Sciatic nerve (tissue), 2 donors: ENCODE data around the gene MOK. TPM values are rescaled to one million over a fixed set of nuclear protein-coding genes. Genes with fewer than 3 reads are reported as not detected.
A peak's percentile ranks its signal among the peaks of the same experiment; 100 is the strongest.
"Not testable (repeated sequence)": the region's sequence is repeated elsewhere in the genome, so short reads cannot be mapped to it uniquely, and the experiment has no call there.

Experiments
- ATAC-seq: fragments of 200-7000 bp; cut with Tn5 transposase; one replicate; pipeline ENCODE4 v1.9.1; 2020; ENCODE audit warnings: mild to moderate bottlenecking, moderate library complexity
- DNase-seq: peaks from one replicate; pipeline ENCODE4 v3.0.0-alpha.2; 2020; ENCODE audit warnings: low spot score
- intact Hi-C: fragments of 100-400 bp; cut with DNase I; formaldehyde crosslinking; loops from one replicate; pipeline ENCODE4 v1.14.2; 2022
- total RNA-seq: library from RNA; stranded (reverse); fragmentation: NEBNext Ultra II Directional; extraction: Animal tissue kit (Norgen Biotek cat#: 25700); gene quantifications from one replicate; pipeline ENCODE4 v1.2.1, GENCODE V29; 2021
- donor health status: DM: no; HTN: no; CAD: no.
- donor health status: DM: no; HTN: no; CAD: no.

Gene MOK
- total RNA-seq, 1 donor from 2014 or later = 24.4 TPM

DNA sequence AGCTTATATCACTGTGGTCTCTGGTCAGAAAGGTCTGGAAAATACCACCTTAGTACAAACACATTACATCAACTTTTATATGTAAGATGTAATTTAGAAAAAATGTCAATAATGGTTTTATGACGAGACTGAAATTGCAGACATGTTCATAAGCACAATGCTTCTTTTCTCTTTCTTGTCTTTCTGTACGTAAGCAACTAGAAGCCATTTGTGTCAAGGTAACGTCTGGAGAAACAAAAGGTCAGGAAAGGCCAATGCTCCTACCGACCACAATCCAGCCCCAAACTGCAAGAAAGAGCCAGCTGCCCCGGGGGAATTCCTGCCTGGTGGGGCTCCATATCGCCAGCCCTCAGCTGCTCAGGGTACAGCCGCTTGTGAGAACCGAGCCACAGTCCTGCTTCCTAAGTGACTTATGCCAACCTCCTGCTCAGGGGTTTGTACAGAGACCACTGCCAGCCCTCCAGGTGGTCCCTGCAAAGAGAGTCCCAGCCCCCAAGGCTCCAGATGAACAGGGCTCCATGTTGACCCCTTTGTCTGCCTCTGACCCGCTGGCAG is 20.9 kb upstream of the MOK start:
- intact Hi-C loops = no loop called here
- ATAC-seq (no peak), DNase-seq (no peak)

DNA sequence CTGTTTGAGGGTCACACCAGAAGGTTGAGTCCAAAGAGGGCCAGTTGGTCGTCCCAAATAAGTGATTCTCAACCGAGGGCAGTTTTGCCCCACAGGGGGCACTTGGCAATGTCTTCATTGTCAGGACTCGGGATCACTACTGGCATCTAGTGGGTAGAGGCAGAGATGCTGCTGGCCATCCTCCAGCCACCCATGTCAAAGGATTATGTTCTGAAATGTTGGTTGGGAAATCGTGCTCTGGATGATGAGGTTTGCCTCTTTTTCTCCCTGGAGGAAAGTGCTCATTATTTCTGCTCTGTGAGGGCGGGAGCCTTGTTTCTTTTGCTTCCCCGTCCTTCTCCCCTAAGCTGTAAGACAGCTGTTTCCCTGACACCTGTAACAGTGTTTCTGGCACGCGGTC is 18.1 kb upstream of the MOK start:
- intact Hi-C loops = no loop called here
- ATAC-seq = peak; percentile 53

DNA sequence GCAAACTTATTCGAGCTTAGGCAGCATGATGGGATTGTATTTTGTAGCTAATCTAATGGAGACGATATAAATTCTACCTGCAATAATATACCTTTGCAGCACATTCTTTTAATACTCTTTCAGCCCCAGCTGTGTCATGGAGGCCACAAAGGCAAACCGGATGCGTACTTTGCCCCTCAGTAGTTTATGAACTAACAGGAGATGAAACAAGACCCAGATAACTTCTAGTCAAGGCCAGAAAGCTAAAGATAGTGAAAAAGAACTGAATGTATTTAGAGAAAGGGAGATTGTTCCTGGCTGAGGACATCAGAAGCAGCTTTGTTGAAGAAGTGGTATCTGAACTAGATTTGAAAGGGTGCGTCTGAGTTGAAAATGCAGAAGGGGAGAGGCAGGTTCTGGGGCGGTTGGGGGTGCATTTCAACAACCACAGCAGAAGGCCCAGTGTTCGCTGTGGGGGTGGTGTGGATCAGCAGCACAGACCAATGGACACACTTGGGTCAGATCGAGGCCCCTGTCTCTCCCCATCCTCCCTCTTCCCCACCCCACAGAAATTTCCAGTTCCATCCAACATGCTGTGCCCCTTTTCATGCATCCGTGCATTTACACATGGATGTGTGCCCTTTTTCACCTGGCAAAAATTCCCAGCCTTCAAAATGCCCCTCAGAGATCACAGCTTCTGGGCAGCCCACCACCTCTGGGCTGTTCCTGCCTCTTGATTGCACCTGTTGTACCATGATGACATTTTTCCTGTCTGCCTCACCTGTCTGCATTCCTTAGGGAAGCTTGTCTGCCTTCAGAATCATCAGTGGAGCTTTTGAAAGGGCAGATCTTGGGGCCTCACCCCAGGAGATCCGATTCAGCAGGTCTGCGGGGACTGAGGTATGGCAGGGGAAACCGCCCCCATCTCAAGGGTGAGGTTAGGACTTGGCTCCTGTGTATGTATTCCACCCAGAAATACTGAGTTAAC is 16.8 kb upstream of the MOK start:
- intact Hi-C loops = no loop called here
- no peak for ATAC-seq
- no peak for DNase-seq

More for the DNA sequence above, 18.1 kb upstream of the MOK start:
- DNase-seq = peak; percentile 67

DNA sequence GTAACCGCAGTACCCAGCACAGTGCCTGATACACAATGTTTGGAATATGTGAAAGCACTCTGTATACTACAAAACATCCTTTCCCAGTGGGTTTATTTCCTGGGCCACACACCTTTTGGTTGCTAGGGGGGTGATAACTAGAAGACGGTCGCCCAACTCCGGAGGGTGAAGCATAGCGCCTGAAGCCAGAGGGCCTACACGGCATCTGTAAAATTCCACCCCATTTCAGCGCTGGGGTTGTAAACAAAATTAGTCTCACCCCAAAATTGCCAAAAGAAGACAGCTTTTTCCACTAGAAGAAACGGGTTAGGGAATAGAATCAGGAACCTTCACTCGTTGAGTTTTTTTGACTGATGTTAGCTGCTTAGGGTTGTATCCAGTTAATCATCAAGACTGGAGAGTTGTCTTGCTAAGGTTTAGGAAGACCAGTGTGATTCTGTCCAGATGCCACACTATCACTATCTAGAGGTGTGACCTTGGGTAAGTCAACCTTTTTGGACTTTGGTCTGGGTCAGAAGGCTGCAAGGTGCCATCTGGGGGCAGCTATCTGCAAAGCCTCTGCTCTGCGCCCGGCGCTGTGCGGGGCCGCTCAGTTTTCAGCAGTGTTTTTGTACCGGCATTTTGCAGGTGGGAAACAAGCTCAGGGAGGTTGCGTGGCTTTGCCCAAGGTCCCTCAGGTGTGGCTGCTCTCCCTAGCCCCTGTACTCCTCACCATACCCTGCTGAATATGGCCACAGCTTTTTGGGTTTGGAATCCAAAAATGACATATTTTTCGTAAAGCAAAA is 15.9 kb upstream of the MOK start:
- intact Hi-C loops = no loop called here
- ATAC-seq = no peak
- no peak for DNase-seq

DNA sequence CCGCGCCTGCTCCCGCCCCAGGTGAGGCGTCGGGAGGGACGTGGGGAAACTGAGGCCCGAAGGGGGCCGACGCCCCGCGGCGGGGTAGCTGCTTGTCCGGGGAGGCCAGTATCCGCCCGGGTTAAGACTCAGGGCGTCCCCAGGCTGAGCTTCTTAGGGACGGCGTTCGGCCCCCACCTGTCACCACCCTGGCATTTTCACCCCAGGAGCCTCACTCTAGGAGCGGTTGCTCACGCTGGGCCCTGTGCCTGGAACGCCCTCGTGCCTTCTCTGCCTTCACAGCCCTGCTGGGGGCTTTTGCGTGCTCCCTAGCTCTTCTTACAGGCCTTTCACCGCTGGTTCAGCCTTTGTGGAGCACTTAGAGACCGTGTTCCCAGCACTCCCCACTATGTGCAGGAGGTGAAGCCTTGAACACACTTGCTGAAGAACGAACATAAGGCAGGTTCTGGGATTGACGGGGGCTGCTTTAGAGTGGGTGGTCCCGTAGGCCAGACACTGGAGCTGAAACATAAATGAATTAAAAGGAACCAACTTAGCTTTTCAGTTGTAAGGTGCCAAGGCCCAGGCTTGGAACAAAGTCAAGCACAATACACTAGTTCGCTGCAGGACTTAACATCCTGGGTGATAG is 15.2 kb upstream of the MOK start:
- intact Hi-C loops = no loop called here
- DNase-seq = peak; percentile 65
- no peak for ATAC-seq

DNA sequence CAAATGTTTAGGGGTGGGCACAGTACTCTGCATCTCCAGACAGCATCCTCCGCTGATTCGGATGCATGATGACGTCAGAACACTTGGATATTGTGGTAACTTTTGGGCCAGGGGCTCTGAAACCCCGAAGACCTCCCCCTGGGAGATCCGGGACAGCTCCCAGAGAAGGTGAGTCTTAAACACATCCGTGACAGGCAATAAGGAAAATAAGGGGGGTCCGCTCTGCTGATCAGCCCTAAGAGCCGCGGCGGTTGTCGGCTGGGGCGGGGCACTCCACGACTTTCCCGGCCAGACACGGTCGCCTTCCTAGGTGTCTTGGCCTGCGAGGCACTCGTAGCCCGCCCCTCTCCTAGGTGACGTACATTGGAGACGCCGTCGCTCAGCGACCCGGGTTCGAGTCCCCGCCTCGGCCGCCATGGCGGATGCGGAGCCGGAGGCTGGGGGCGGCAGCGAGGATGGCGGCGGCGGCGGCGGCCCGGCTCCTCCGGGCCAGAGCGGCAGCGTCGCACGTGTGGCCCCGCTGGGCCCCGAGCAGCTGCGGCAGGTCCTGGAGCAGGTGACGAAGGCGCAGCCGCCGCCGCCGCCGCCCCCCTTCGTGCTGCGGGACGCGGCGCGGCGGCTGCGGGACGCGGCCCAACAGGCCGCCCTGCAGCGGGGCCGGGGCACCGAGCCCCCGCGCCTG is 14.5 kb upstream of the MOK start, which contains the start of gene ZNF839:
Gene ZNF839, plus strand, starts transcription at position 396 of the 682 bp plus-strand sequence. Its CDS starts 20 bp downstream, at position 416.
- DNase-seq = peak; percentile 96
- peak; percentile 83 for ATAC-seq
- intact Hi-C loops = no loop called here

DNA sequence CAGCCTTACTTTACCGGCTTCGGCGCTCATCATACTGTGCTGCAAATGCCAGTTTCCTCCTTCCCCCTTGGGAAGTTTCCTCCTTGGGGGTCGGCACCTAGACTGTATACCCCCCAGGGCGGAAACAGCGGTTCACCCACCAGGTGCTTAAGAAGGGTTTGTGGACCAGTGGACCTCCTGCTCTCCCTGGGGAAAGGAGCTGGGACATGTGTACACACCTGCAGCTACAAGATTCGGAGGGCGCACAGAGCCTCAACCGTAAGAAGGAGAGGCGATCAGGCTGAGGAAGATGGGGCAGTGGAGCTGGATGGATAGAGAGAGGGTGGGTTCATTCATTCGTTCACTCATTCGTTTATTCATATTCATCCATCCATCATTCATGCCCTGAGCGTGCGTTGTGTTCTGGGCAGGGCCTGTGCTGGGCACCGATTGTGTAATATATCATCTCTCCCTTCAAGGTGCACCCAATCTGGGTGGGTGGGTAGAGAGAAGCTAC is 13.9 kb upstream of the MOK start:
- intact Hi-C loops = no loop called here
- ATAC-seq = peak; percentile 3

DNA sequence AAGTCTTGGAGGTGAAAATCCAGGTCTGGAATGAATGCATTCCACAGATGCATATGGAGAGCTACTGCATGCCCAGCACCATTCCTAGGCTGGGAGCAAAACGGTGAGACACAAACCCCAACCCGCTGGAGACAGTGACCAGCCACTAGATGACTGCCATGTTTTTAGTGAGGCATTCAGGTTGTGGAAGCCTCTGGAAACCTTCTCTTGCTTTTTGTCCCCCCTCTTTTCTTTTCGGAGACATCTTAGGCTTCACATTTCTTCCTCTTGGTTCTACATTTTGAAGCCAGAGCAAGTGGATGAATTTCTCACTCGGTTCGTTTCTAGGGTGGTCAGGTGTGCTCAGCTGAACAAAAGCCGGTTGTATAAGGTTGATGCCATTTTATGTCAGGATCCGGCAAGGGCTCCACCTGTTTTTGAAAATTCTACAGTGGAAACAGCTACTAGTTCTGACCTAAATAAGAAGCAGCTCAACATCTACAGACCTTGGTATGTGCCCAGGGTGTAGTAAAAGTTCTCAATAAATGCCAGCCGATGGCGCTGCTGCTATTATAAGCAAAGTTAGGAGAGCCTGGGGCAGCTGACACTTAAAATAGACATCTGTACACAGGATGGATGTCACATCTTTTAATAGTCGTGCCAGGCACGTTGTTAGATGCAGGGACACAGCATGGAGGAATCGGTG is 12.7 kb upstream of the MOK start:
- intact Hi-C loops = no loop called here
- DNase-seq (no peak), ATAC-seq (no peak)

More for the DNA sequence above, 13.9 kb upstream of the MOK start:
- peak; percentile 65 for DNase-seq

DNA sequence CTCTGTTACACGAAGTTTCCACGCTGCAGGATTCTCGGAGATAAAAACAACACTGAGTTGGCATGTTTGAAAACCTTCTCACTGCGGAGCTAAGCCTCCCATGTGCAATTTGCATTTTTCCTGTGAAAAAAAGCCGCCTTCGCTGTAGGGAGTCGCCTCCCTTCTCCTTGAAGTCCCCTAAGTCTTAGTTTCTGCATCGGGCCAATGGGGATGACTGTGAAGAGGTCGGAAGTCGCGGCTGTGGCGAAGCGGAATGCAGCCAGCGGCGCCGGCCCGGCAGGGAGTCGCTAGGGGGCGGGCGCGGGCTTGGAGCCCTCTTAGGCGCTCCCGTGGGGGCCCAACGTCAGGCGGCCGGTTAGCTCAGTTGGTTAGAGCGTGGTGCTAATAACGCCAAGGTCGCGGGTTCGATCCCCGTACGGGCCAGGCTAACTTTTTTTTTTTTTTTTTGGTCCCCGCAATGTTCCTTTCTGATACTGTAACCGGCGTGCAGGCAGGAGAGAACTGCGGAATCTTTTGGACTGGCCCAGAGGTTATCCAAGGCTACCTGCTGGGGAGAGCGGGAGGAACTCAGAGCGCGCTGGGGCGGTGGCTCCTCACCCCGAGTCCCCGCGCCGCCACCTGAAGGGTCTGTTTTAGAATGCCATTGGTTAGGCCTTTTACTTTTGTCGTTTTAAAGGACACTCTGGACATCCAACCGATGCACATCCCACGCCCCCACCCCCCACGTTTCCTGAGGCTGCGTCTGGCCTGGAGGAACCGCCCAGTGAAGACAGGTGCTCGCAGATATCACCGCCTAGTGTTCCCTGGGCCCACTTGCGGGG is 12.0 kb upstream of the MOK start:
- ATAC-seq (peak; percentile 86), DNase-seq (peak; percentile 96)
- intact Hi-C loops = no loop called here

DNA sequence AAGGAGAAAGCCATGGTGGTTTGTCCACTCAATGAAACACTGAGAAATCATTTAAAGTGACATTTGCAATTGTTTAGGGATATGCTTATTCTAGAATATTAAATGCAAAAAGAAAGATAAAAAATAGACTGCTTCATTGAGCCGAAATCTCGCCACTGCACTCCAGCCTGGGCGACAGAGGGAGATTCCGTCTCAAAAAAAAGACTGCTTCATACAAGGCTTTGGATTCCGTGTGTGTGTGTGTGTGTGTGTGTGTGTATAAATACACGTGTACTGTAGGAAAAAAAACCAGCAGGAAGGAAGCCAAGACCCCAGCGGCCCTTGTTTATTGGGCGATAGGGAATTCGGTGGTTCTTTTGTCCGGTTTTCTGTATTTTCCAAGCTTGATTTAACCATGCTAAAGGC is 11.4 kb upstream of the MOK start:
- peak; percentile 81 for DNase-seq
- peak; percentile 14 for ATAC-seq
- intact Hi-C loops = no loop called here

DNA sequence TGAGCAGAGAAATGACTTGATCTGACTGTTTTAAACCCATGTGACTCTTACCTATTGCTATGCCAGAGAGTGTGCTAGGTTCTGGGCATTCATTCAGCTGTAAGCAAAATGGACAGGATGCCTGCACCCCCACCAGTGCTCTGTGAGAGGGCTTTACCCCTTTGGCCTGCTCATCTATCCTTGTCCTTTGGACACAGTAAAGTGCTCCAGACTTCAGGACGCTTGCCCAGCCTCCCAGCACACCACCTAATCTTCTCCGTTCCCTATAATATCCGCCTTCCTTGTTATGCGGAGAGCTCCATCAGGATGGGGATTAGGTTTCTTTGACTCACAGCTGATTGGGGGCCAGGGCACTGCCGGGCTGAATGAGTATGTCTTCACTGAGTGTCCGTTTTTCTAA is 10.2 kb upstream of the MOK start:
- no peak for DNase-seq
- ATAC-seq = no peak
- intact Hi-C loops = no loop called here

DNA sequence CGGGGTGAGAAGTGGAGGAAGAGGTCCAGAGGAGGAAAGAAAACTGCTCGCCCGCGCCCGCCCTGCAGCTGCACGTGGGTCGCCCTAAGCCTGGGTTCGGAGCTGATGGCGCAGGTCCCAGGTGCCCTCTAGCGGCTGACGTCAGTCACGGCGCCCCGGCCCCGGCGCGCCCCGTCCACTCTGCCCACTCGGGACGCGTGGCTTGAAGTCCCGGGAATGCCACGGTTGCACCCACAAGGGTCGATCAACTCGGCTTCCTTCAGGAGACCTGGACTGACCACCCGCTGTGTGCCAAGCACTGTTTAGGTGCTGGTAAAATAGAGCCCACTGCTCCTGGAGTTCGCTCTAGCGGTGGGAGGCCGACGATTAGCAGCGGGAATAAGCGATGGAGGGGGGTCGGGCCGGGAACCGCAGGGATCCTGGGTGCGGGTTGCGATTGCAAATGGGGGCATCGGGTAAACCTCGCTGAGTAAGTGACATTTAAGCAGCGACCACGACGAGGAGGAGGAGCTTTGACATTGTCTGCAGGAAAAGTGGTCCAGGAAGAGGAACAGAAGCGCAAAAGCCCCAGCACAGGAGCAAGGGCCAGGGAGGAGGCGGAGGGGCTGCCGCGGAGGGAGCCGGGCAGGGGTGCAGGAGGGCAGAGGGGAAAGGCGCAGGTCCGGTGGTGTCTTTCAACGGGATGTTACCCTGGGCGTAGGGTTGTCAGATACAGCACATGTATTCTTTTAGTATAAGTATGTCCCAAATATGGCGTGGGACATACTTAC is 9.5 kb upstream of the MOK start:
- peak; percentile 84 for ATAC-seq
- peak; percentile 92 for DNase-seq
- intact Hi-C loops = loop anchor here (5.0 kb wide), 1 partner anchor 77 kb away; no protein-coding TSS in a partner anchor

DNA sequence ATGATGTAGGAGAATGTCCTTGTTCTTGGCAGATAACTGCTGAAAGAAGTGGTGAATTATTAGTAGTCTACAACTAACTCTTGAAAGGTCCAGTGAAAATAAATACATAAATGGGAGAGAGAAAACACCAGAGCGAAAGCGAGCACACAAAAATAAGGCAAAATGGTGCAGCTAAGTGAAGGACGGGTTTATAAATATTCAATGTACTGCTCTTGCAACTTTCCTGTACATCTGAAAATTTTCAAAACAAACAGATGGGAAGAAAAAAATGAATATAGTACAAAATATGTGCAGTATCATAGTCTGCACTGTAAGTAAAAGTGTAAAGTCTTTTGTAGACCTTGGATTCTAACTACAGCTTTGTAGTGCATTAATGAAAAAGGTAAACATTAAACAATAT is 1.3 kb downstream of the MOK start:
- no peak for DNase-seq
- intact Hi-C loops = no loop called here
- ATAC-seq = no peak

DNA sequence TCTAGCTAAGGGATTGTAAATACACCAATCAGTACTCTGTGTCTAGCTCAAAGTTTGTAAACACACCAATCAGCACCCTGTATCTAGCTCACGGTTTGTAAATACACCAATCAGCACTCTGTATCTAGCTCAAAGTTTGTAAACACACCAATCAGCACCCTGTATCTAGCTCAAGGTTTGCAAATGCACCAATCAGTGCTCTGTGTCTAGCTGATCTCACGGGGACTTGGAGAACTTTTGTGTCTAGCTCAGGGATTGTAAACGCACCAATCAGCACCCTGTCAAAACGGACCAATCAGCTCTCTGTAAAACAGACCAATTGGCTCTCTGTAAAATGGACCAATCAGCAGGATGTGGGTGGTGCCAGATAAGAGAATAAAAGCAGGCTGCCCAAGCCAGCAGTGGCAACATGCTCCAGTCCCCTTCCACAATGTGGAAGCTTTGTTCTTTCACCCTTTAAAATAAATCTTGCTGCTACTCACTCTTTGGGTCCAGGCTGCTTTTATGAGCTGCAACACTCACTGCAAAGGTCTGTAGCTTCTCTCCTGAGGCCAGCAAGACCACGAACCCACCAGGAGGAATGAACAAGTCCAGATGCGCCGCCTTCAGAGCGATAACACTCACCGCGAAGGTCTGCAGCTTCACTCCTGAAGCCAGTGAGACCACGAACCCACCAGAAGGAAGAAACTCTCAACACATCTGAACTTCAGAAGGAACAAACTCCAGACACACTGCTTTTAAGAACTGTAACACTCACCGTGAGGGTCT is 6.5 kb downstream of the MOK start:
- intact Hi-C loops, DNase-seq, ATAC-seq: not testable (repeated sequence)

DNA sequence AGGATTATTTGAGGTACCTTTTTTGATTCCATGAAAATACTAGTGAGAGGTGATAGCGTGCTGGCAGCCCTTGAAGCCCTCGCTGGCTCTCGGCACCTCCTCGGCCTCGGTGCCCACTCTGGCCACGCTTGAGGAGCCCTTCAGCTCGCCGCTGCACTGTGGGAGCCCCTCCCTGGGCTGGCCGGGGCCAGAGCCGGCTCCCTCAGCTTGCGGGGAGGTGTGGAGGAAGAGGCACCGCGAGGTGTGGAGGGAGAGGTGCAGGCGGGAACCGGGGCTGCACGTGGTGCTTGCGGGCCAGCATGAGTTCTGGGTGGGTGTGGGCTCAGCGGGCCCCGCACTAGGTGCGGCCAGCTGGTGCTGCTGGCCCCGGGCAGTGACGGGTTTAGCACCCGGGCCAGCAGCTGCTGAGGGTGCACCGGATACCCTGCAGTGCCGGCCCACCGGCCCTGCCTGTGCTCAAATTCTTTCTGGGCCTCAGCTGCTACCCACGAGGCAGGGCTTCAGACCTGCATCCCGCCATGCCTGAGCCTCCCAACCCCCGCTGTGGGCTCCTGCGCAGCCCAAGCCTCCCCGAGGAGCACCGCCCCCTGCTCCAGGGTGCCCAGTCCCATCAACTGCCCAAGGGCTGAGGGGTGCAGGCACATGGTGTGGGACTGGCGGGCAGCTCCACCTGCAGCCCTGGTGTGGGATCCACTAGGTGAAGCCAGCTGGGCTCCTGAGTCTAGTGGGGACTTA is 7.4 kb downstream of the MOK start:
- intact Hi-C loops = no loop called here
- ATAC-seq = no peak
- DNase-seq = no peak
